Activated CD4-positive, alpha-beta T cell treated with anti-CD3 and anti-CD28 coated beads, Interleukin-2, Interleukin-6, amounts not matched to agents 100 ng/mL and 50 ng/mL, durations not matched to agents 16 hours and 8 hours (primary cell): ENCODE results near the gene TLX1.
A peak's percentile ranks its signal among the peaks of the same experiment; 100 is the strongest.

ENCODE experiments used
- DNase-seq: peaks from one replicate; pipeline ENCODE4 v3.0.0-alpha.2; 2020

Gene TLX1

GRCh38 chr10:101130984-101131961 lies at the start of gene TLX1:
Gene TLX1, plus strand, starts transcription at chr10:101131300. Its CDS starts 242 bp downstream, at chr10:101131542.
- no peak for DNase-seq

GRCh38 chr10:101085846-101086245 lies 45.3 kb upstream of the TLX1 start:
- no peak for DNase-seq

GRCh38 chr10:101087376-101087775 lies 43.7 kb upstream of the TLX1 start:
- DNase-seq, result no peak

- DNase-seq, result no peak
These were observed 43.1 kb upstream of the TLX1 start for GRCh38 chr10:101087965-101088364.

- no peak for DNase-seq
These were observed 41.4 kb upstream of the TLX1 start for GRCh38 chr10:101089520-101090299.

GRCh38 chr10:101090597-101090996 lies 40.5 kb upstream of the TLX1 start:
- DNase-seq, result no peak

- DNase-seq, result no peak
These were observed 39.4 kb upstream of the TLX1 start for GRCh38 chr10:101091546-101092290.

- DNase-seq, result no peak
These were observed 38.2 kb upstream of the TLX1 start for GRCh38 chr10:101092881-101093354.

- DNase-seq, result no peak
These were observed 36.8 kb upstream of the TLX1 start for GRCh38 chr10:101094121-101094879.

- no peak for DNase-seq
These were observed 36.1 kb upstream of the TLX1 start for GRCh38 chr10:101095004-101095403.

GRCh38 chr10:101095550-101096213 lies 35.4 kb upstream of the TLX1 start:
- DNase-seq, result peak; percentile 83

- DNase-seq, result no peak
These were observed 34.7 kb upstream of the TLX1 start for GRCh38 chr10:101096378-101096777.

GRCh38 chr10:101097881-101098280 lies 33.2 kb upstream of the TLX1 start:
- DNase-seq, result no peak

- no peak for DNase-seq
These were observed 31.2 kb upstream of the TLX1 start for GRCh38 chr10:101099901-101100300.

- no peak for DNase-seq
These were observed 29.7 kb upstream of the TLX1 start for GRCh38 chr10:101101372-101101881.

- DNase-seq, result no peak
These were observed 27.7 kb upstream of the TLX1 start for GRCh38 chr10:101103430-101103829.

- DNase-seq, result no peak
These were observed 24.7 kb upstream of the TLX1 start for GRCh38 chr10:101106351-101106750.

GRCh38 chr10:101107771-101108170 lies 23.3 kb upstream of the TLX1 start:
- no peak for DNase-seq

GRCh38 chr10:101110856-101111523 lies 20.1 kb upstream of the TLX1 start:
- DNase-seq, result no peak

GRCh38 chr10:101111547-101111946 lies 19.6 kb upstream of the TLX1 start:
- DNase-seq, result no peak
